Gastroesophageal sphincter (tissue), 3 donors: ENCODE results near the gene LSM6.

Experiments
- POLR2A ChIP-seq, 2 donors: fragments of 450-650 bp; IDR thresholded peaks; one replicate each; pipeline ENCODE4 v1.6.1; 2017; ENCODE audit warnings: antibody characterized with exemption in 2 of 2, mild to moderate bottlenecking in 2 of 2, moderate library complexity in 1 of 2
- TF ChIP-seq, protein P1 (sequence below), 4 experiments: fragments of 200-600 bp in 2 of 4; fragments of 450-650 bp in 2 of 4; sonication (generic) in 1 of 4; IDR thresholded peaks; one replicate each; pipeline ENCODE4 v1.5.1; 2017 to 2019; ENCODE audit warnings: antibody characterized with exemption in 4 of 4, mild to moderate bottlenecking in 2 of 4, moderate library complexity in 2 of 4

DNA sequence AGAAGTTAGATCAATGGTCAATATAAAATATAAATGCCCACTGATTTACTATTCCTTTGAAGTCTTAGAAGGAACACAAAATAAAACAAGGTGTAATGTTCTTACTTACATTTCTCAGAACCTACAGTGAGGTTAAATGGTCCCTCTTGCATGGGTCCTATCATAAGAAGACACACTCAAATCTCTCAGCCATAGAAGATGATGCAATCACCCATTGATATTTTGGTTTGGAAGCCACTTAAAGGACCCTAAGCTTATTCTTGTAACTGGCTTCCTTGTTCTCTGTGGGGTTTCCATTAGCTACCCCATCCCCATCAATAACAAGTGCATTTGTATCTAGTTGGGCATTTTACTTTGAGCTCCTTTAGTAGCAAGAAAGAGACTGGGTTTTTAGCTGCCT, 53.9 kb downstream of the LSM6 start:
- TF ChIP-seq, protein P1, sequence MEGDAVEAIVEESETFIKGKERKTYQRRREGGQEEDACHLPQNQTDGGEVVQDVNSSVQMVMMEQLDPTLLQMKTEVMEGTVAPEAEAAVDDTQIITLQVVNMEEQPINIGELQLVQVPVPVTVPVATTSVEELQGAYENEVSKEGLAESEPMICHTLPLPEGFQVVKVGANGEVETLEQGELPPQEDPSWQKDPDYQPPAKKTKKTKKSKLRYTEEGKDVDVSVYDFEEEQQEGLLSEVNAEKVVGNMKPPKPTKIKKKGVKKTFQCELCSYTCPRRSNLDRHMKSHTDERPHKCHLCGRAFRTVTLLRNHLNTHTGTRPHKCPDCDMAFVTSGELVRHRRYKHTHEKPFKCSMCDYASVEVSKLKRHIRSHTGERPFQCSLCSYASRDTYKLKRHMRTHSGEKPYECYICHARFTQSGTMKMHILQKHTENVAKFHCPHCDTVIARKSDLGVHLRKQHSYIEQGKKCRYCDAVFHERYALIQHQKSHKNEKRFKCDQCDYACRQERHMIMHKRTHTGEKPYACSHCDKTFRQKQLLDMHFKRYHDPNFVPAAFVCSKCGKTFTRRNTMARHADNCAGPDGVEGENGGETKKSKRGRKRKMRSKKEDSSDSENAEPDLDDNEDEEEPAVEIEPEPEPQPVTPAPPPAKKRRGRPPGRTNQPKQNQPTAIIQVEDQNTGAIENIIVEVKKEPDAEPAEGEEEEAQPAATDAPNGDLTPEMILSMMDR (IDR thresholded peaks at IDR 0.05), result no peak
- TF ChIP-seq POLR2A (IDR thresholded peaks at IDR 0.05), result no peak
